Measurements from ENCODE around the gene CCDC136.
A peak's percentile ranks its signal among the peaks of the same experiment; 100 is the strongest.

The CCDC136 gene

DNA sequence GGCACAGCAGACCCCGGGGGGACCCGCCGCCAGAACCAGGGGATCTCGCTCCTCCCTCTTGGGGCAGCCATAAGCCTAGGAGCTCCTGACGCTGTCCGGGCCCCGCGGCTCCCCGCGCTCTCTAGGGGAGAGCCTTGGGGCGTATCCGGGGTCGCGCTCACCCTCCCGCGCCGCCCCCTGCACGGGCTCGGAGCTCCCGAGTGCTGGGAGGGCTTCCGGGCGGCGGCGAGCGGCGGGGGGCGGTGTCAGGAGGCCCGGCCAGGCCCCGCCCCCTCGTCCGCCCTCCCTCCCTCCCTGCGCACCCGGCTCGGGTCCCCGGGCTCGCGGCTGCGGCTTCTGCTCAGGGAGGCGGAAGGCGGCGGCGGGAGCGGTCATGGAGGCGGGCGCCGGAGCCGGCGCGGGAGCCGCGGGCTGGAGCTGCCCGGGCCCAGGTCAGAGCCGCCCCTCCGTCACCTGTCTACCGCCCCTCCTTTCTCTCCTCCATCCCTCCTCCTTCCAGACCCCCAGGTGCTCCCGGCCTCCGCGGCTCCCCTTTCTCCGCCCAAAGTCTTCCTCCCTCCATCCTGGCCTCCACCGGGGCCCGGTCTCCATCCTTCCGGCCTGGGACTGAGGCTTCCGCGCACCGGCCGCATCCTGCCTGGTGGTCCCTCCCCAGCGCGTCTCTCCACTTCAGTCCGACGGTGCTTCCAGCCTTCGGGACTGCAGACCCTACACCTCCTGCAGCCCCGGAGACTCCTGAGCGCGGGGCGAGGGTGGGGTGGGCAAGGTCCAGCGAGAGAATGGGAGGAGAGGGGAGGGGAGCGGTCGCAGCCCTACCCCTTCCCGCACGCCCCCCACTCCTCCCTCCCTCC is at the start of gene CCDC136:
Gene CCDC136, plus strand, starts transcription at position 848 of the 851 bp plus-strand sequence. CDS start 444 bp downstream, outside the sequence.
- peak; percentile 20 for DNase-seq

DNA sequence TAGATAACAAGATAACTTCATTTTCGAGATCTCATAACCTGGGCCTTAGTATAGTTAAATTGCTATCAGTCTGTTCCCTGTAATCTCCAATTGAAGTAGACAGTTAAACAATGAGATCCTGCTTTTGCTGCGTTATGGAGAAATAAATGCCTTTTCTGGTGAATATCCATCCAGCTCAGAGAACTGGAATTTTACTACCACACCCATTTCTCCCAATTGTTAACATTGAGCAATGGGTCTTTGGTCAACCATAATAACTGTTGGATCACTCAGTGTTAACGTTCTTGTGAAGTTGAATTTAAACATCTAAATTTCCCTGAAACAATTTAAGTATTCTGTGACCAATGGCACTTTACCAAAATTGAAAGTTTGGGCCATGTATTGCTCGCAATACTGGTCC is 49.6 kb upstream of the CCDC136 start:
- DNase-seq = no peak

DNA sequence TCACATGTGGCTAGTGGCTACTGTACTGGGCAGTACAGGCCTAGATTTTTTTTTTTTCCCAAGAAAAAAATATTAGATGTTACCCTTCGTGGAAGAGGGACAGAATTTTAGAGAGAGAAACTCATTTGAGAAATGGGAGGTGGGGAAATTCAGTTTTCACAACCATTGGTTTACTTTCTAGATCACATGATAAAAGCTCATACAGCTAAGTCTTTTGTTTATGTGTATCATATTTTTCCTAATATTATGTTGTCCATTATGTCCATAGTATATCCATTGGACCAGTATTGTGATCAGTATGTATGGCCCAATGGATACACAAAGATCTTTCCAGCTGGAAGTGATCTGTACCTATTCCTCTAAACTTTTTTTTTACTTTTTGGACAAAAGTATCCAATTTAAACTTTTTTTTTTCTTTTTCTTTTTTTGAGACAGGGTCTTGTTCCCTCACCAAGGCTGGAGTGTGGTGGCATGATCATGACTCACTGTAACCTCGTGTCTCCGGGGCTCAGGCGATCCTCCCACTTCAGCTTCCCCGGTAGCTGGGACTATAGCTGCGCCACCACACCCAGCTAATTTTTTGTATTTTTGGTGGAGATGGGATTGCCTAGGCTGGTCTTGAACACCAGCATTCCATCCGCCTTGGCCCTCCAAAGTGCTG is 48.5 kb upstream of the CCDC136 start:
- no peak for DNase-seq

DNA sequence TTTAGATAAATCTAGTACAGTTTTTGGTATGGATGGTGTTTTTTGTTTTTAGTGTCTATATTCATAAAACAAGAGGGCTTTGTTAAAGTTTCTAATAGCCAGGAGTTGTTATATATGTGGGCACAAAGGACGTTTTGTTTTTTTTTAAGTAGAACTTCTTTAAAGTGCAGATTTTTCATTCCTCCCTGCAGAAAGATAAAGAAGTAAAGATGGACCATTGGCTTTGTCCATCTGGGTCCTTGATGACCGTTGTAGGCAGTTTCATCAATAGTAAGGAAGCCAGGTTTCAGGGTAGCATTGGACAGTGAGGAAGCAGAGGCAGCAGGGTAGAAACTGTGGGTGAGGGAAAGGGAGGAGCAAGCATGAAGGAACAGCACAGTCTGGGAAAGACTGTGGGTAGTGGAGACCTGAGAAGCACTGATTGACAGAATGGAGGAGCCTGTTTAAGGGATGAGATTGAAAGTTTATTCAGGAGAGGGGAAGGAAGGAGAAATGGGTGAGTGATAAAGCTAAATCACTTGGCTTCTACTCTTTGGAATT is 47.3 kb upstream of the CCDC136 start:
- no peak for DNase-seq

DNA sequence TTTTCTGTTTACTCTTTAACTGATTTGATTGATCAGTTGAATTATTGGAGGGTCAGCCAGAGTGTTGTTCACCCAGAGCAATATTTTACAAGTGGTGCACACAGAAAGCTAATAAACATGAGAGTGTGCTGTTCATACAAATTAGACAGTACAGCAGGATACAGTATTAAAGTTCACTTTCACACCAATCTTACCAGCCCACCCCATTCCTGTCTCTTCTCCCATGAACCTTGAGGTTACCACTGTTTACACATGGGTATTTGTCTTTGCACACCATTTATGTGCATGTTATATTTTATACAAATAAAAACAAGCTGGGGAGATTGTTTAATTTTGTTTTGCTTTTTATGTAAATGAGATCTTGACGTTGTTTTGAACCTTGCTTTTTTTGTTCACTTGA is 46.1 kb upstream of the CCDC136 start:
- DNase-seq = no peak

DNA sequence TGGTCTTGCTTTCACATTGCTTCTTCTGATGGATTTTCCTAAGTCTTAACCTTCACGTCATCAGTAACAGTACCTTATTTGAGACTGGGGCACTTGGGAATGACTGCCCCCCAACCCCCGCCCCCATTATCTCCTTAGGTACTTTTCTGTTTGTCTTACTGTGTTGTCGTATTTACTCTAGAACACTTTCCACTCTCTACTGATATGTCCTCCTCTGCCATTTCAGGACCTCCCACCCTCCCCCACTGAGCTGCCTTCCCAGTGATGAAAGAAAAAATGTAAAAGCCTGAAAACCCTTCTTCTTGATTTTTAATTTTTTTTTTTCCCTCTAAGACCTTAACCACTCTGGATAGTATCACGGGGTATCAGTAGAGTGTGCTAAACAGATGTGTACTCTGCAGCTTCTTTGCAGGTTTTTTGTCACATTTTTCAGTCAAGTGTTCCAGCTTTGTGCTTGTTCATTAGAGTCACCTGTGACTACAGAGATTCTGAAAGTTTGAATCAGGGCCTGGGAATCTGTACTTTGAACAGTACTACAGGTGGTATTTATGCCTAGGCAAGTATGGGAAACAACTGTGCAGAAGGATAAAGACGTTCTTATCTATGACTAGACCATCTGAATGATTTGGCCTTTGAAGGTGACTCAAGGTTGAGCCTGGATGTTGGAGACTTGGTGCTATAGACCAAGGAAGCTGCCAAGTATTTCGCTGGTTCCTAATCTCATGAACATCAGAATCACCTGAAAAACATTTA is 44.3 kb upstream of the CCDC136 start:
- DNase-seq = no peak

DNA sequence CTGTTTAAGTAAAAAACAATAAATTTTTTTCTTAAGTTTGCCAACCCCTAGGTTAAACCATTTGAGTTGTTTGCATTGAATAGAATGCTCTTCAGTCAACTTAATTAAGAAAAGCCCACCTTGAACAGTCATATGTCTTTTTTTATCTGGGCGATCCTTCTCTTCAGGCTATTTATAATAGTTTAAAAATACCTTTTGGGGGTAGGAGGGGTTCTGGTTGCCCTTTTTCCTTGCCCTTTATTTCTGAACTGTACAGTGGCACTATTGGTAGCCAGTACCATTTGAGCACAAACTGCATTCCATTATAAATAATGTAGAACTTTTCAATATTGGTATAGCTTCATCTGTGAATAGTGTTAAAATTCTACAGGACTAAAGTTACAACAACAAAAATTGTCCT is 39.5 kb upstream of the CCDC136 start:
- DNase-seq = no peak

DNA sequence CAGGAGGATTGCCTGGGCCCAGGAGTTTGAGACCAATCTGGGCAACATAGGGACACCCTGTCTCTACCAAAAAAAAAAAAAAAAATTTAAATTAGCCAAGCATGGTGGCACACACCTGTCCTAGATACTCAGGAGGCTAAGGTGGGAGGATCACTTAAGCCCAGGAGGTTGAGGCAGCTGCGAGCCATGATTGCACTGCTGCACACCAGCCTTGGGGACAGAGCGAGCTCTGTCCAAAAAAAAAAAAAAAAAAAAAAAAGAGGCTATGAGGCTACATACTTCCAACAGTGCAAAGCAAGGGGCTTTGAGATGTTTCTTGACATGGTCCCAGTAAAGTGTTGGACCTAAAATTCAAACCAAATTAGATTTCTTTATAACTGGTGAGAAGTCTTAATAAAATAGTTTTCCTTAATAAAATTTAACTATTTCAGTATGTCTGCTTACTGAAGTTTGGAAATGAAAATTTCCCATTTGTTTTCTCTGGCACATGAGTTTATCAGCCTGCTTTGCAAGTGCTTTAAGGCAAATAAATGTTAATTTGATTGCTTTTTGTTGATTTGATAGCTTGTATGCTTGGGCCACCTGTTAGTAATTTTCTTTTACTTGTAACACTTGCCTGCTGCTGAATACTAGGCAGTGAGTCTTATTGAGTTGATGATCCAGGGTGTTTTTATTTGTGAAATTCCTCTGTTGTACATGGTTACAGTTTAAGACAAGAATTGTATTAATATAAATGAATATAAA is 36.5 kb upstream of the CCDC136 start:
- DNase-seq = peak; percentile 31

DNA sequence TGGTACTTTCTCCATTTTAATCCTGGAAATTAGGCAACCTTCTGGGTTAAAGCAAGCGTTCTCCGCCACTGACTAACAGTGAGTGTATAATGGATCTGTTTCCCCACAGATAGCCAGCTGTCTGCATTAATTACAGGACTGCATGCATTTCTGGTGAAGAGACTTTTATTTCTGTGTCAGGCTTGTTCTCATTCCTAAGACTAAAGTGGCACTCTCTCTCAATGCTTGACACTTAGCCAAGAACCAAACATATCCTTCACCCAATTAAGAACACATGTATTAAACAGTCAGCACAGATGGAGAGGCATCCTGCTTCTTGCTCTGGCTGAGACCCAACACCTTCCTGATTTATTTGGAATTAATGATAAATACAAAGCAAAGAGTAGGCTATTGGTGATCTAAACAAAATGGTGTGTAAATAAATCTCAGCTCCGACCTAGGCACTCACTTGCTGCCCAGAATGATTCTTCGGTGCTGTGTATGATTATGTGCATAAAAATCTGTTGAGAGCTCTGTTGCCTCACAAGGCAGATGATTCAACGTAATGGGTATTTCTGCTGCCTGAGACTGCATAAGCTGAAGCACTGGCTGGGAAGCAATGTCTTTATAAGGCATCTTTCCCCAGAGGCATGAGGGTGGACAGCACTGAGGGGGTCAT is 35.8 kb upstream of the CCDC136 start:
- peak; percentile 75 for DNase-seq

DNA sequence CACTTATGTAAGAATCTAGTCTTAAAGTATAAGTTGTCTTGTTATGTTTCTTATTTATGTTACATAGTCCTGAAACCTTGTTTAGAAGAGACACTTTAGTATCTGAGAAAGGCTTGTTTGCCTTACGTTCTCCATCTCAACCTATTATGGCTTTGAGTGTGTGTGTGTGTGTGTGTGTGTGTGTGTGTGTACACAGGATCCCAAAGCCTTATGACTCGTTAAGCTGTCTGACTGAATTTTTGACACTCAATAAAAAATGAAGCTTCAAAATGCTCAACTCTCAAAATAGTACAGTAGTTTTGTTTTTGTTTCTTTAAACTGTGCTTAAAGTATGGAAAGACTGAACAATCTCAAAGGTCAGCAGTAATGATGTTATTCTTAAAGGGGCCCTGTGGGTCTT is 34.6 kb upstream of the CCDC136 start:
- no peak for DNase-seq

DNA sequence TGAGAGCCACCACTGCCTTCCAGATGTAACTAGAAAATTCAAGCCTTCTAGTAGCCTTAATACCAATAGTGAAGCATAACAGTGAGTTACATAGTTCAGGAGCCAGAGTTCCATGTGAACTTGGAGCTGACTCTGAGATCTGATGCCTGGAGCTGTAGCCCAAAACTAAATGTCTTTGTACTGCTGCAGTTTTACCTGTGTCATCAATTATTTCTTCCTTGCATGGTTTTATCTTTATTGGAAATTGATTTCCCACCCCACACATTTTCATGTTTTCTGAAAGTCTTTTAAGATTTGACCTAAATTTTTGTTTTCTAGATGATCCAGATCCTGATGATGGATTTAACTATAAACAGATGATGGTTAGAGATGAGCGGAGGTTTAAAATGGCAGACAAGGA is 33.2 kb upstream of the CCDC136 start:
- no peak for DNase-seq

DNA sequence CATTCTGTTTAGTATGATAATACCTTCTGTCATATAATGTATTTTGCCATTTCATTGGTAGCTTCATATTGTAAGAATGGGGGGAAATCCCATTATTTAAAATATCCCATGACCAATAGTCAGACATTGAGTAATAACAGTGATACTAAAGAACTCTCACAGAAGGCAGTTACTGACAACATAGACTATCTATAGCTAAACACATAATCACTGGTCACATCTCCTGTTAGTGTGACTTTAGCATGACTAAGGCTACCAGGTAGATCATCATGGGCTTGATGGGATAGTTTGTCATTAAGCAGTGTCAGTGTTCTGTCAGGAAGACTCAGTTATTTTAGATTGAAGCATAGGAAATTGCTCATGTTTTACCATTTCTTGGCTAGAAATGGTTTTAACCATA is 32.5 kb upstream of the CCDC136 start:
- DNase-seq = no peak

DNA sequence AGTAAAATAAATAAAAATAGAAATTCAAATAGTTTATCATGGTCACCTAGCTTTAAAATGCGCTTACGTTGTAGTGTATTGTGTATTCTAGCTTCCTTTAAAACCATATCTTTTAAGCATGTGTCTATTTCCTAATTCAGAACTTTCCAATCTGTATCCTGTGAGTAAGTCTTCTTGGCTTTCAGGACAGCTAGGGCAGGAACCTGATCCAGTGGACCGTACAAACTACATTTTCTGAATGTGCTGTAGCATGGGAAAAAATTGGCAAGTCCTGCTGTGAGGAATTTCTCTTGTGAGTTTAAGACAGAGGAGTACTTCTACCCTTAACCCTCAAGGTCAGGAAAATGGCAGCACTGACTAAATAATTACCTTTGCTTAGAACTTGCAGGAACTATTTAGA is 28.2 kb upstream of the CCDC136 start:
- DNase-seq = no peak

DNA sequence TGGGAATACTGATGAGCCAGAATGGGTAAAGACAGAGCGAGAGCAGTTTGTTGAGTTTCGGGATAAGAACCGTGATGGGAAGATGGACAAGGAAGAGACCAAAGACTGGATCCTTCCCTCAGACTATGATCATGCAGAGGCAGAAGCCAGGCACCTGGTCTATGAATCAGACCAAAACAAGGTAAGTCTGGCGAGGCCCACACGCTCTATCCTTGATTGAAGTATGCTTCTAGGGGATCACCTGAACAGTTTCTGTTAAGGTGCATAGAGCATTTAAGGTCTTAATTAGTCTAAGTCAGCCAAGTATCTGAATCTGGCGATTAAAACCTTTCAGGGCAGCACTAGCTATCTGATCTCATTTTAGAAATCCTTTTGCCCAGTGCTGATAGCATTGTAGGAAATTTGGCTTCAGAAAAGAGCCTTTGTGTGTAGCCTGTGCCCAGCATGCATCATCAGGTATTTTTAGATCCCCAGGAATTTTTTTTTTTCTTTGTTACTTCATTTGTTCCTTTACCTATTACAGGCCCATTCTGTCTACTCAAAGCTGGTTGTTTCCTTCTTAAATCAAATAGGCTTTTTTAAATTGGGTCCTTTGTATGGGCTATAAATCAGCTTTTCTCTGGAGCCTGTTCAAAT is 24.2 kb upstream of the CCDC136 start:
- no peak for DNase-seq

DNA sequence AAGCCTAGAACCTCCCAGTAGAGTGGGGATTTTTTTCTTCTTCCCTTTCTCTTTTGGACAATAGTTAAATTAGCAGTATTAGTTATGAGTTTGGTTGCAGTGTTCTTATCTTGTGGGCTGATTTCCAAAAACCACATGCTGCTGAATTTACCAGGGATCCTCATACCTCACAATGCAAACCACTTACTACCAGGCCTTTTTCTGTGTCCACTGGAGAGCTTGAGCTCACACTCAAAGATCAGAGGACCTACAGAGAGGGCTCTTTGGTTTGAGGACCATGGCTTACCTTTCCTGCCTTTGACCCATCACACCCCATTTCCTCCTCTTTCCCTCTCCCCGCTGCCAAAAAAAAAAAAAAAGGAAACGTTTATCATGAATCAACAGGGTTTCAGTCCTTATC is 21.5 kb upstream of the CCDC136 start:
- no peak for DNase-seq

DNA sequence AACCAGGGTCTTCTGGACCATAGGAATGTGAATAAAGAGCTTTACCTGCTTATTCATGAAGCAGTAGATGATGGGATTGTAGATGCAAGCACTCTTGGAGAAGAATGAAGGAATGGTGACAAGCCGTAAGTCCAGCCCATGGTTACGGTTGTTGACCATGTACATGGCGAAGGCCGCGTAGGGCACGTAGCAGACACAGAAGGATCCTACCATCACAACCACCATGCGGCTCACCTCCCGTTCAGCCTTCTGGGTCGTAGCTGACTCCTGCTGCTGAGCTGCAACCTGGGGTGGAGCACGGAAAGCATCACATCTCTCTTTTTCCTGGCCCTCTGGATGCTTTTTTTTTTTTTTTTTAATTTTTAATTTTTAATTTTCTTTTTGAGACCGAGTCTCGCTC is 18.2 kb upstream of the CCDC136 start:
- no peak for DNase-seq

DNA sequence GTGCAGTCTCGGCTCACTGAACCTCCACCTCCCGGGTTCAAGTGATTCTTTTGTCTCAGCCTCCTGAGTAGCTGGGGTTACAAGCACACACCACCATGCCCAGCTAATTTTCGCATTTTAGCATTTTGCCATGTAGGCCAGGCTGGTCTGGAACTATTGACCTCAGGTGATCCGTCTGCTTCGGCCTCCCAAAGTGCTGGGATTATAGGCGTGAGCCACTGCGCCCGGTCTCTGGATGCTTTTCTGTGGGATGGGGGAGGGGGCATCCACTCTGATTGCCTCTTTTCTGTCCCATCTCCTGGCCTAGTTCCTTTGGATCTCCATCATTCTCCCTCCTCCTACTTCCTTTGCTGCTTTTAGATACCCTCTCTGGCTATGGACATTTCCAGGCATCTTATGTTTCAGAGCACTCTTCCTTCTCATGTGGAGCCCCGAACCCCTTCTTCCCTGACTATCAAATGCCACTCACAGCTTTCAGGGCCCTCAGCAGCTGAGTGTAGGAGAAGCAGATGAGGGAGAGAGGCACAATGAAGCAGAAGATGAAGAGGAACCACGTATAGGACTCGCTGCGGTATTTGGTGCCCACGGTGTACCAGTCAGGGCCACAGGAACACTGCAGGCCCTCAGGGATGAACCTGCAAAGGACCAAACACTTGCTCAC is 17.6 kb upstream of the CCDC136 start:
- DNase-seq = no peak

DNA sequence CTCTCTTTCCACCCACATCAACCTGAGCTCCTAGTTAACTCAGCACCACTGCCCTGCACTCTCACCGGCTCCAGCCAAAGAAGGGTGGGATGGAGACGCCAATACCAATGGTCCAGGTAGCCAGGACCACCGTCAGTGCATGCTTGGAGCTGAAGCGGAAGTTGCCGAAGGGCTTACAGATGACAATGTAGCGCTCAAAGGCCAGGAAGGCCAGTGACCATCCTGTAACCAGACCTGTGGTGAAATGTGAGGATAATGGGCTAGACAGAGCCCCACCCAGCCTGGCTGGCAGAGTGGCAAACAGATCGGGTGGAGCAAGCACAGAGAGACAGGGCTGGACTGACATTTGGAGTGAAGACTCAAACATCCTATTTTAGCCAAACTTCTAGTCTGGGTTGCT is 16.8 kb upstream of the CCDC136 start:
- DNase-seq = no peak

DNA sequence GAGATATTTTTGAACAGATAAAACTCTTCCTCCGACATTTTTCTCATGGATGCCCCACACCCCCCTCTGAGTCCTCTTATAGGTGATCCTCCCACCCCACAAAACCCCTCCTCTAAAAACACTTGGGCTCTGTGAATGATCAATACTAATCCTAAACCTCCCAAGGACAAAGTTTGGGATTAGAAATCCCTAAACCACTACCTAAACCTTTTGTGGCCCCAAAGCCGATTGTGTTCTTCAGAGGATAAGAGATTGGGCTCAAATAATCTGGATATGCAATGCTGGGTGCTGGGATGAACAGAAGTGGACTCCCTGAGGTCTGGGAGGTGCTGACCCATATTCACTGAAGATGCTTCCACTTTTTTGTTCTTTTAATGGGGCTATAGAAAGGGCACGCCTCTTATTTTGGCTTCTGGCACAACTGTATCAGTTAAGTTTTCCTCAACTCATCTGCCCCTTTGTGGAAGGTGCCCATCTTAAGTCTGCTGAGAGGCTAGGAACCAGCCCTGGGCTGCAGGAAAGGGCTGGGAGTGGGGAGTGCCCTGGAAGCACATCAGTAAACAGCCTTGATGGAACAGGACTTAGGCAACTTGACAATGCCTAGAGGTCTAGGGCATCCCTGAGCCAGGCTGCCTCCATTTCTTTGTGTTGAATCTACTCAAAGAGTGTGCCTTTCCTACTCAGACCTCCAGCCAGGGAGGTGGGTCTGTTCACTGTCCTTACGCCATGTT is 15.9 kb upstream of the CCDC136 start, which contains the start of gene OPN1SW:
Gene OPN1SW, minus strand, starts transcription at position 51 of the 731 bp plus-strand sequence. Its CDS starts 13 bp downstream, at position 38.
- no peak for DNase-seq
